PC-3 (cell line): ENCODE results near the gene CD44. TPM values are rescaled to one million over a fixed set of nuclear protein-coding genes. Genes with fewer than 3 reads are reported as not detected.
A peak's percentile ranks its signal among the peaks of the same experiment; 100 is the strongest.

ENCODE experiments used
- ATAC-seq: fragments of 200-7000 bp; cut with Tn5 transposase; 2 replicates; pipeline ENCODE4 v1.9.1; 2020; ENCODE audit warnings: mild to moderate bottlenecking, moderate library complexity
- BruUV-seq: library from RNA; stranded (reverse); fragments of 400-500 nt; replicated peaks from 2 replicates; lab custom pipeline; 2021; lab: Mats Ljungman, UMichigan
- CTCF ChIA-PET: fragments of 300-600 bp; sonication (Branson Sonifier 250); formaldehyde crosslinking; loops from one replicate; lab custom pipeline; 2022; ENCODE audit warnings: antibody characterized with exemption; lab: Charles Lee
- POLR2A ChIA-PET: fragments of 300-600 bp; sonication (Branson Sonifier 250); formaldehyde crosslinking; loops from one replicate; lab custom pipeline; 2022; ENCODE audit warnings: antibody characterized with exemption; ENCODE audit not compliant: unreplicated experiment; lab: Charles Lee
- DNase-seq: peaks from one replicate; pipeline ENCODE4 v3.0.0-alpha.2; 2015
- H2AFZ ChIP-seq: fragments of 300-600 bp; sonication (generic); 2 replicates; pipeline ENCODE4 v1.6.0; 2016; ENCODE audit warnings: antibody characterized with exemption, low read length
- H3F3A ChIP-seq: fragments of 300-600 bp; sonication (generic); one replicate; pipeline ENCODE4 v1.6.0; 2017; ENCODE audit warnings: antibody characterized with exemption, low read length, control low read depth, mild to moderate bottlenecking; ENCODE audit not compliant: unreplicated experiment
- H3K27ac ChIP-seq: fragments of 300-600 bp; sonication (generic); 2 replicates; pipeline ENCODE4 v1.5.1; 2016; ENCODE audit warnings: mild to moderate bottlenecking, low read length
- H3K27me3 ChIP-seq: fragments of 300-600 bp; sonication (generic); 2 replicates; pipeline ENCODE4 v1.6.1; 2016; ENCODE audit warnings: low read length, mixed read lengths
- H3K36me3 ChIP-seq: fragments of 300-600 bp; sonication (generic); 2 replicates; pipeline ENCODE4 v1.6.1; 2016; ENCODE audit warnings: low read depth, mixed run types, low read length, mixed read lengths
- H3K4me1 ChIP-seq: fragments of 300-600 bp; sonication (generic); 2 replicates; pipeline ENCODE4 v1.5.1; 2016; ENCODE audit warnings: low read length; ENCODE audit not compliant: insufficient read depth
- H3K4me2 ChIP-seq: fragments of 300-600 bp; sonication (generic); 2 replicates; pipeline ENCODE4 v1.6.0; 2016; ENCODE audit warnings: low read length
- H3K4me3 ChIP-seq: fragments of 300-600 bp; sonication (generic); 2 replicates; pipeline ENCODE4 v1.5.1; 2016; ENCODE audit warnings: mild to moderate bottlenecking, low read length, mixed read lengths
- H3K79me2 ChIP-seq: fragments of 300-600 bp; sonication (generic); 2 replicates; pipeline ENCODE4 v1.6.1; 2017; ENCODE audit warnings: low read length, mixed read lengths
- H3K9ac ChIP-seq: fragments of 300-600 bp; sonication (generic); 2 replicates; pipeline ENCODE4 v1.6.0; 2016; ENCODE audit warnings: mild to moderate bottlenecking, low read length
- H3K9me2 ChIP-seq: fragments of 300-600 bp; sonication (generic); replicated peaks from 2 replicates; pipeline ENCODE4 v1.6.1; 2016; ENCODE audit warnings: mixed run types, low read length, mixed read lengths
- H3K9me3 ChIP-seq: fragments of 300-600 bp; sonication (generic); 2 replicates; pipeline ENCODE4 v1.6.1; 2016; ENCODE audit warnings: low read length, mixed read lengths
- H4K20me1 ChIP-seq: fragments of 300-600 bp; sonication (generic); 2 replicates; pipeline ENCODE4 v1.6.1; 2016; ENCODE audit warnings: low read length, mixed read lengths
- CTCF ChIP-seq: fragments of 300-600 bp; sonication (generic); conservative IDR thresholded peaks from 2 replicates; pipeline ENCODE4 v1.5.1; 2017; ENCODE audit warnings: antibody characterized with exemption, low read depth, mild to moderate bottlenecking, low read length
- EZH2 ChIP-seq: fragments of 300-600 bp; sonication (generic); IDR thresholded peaks from one replicate; pipeline ENCODE4 v1.6.1; 2017; ENCODE audit warnings: antibody characterized with exemption, mild to moderate bottlenecking, low read length; ENCODE audit not compliant: unreplicated experiment
- EZH2phosphoT487 ChIP-seq: fragments of 300-600 bp; sonication (generic); IDR thresholded peaks from 2 replicates; pipeline ENCODE4 v1.6.1; 2018; ENCODE audit warnings: mild to moderate bottlenecking, antibody characterized with exemption, low read length, borderline replicate concordance
- intact Hi-C: fragments of 100-400 bp; cut with micrococcal nuclease; formaldehyde crosslinking; loops from 2 replicates; pipeline ENCODE4 v1.9.0; 2023
- total RNA-seq: library from RNA; depleted of rRNA; stranded (reverse); fragments of >200 nt; gene quantifications from 2 replicates; pipeline ENCODE4 v1.2.3, GENCODE V29; 2014

The CD44 gene
- total RNA-seq, 1 experiment from 2014 or later = 181 TPM

GRCh38 chr11:35173011-35173511, 34.1 kb downstream of the CD44 start:
- peak; percentile 35 for DNase-seq
- BruUV-seq = no TSS peak
- intact Hi-C loops = no loop called here

GRCh38 chr11:35173616-35174566, 34.9 kb downstream of the CD44 start:
- no peak overlapping the region for H3K9ac ChIP-seq
- TF ChIP-seq CTCF = no peak
- TF ChIP-seq EZH2 = no peak
- no peak for TF ChIP-seq EZH2phosphoT487
- peaks cover 4% of the 10 kb centered on the region for H3F3A ChIP-seq
- CTCF ChIA-PET = interaction anchor here (0.5 to 0.7 kb wide), 2 partner anchors 14 to 419 kb away, joined by 3 to 4 read pairs; no protein-coding TSS in a partner anchor
- no peaks in the 10 kb centered on the region for H3K9me3 ChIP-seq
- BruUV-seq = no TSS peak
- no peaks in the 10 kb centered on the region for H3K27me3 ChIP-seq
- no peak overlapping the region for H3K4me3 ChIP-seq
- peak overlapping the region; percentile 39 for H3K27ac ChIP-seq
- H3K4me1 ChIP-seq = peaks cover 49% of the 10 kb centered on the region
- peaks cover 89% of the 10 kb centered on the region for H3K79me2 ChIP-seq
- H3K36me3 ChIP-seq = peaks cover 60% of the 10 kb centered on the region
- POLR2A ChIA-PET = interaction anchor here (0.5 kb wide), 1 partner anchor 218 kb away, joined by 3 read pairs; no protein-coding TSS in a partner anchor
- H3K4me2 ChIP-seq = peak overlapping the region; percentile 32
- intact Hi-C loops = no loop called here
- no peak overlapping the region for H2AFZ ChIP-seq
- ATAC-seq = peak; percentile 12
- peaks cover 24% of the 10 kb centered on the region for H4K20me1 ChIP-seq
- no peaks in the 10 kb centered on the region for H3K9me2 ChIP-seq
- DNase-seq = peak; percentile 60

More at GRCh38 chr11:35173011-35173511, 34.1 kb downstream of the CD44 start:
- H3K27ac ChIP-seq = peak overlapping the region; percentile 39
- no peak overlapping the region for H3K4me3 ChIP-seq
- H3K4me2 ChIP-seq = peak overlapping the region; percentile 32
- no peaks in the 10 kb centered on the region for H3K27me3 ChIP-seq
- peaks cover 64% of the 10 kb centered on the region for H3K36me3 ChIP-seq
- no peaks in the 10 kb centered on the region for H3K9me3 ChIP-seq
- ChIA-PET CTCF (no interaction called here), POLR2A (no interaction called here)
- H3K79me2 ChIP-seq = peaks cover 92% of the 10 kb centered on the region
- H3K9me2 ChIP-seq = no peaks in the 10 kb centered on the region
- TF ChIP-seq CTCF (no peak), EZH2 (no peak), EZH2phosphoT487 (no peak)
- peaks cover 4% of the 10 kb centered on the region for H3F3A ChIP-seq
- ATAC-seq = no peak
- peaks cover 43% of the 10 kb centered on the region for H3K4me1 ChIP-seq
- no peak overlapping the region for H2AFZ ChIP-seq
- peaks cover 24% of the 10 kb centered on the region for H4K20me1 ChIP-seq
- no peak overlapping the region for H3K9ac ChIP-seq
